CD4-positive, alpha-beta T cell (primary cell): ENCODE results near the gene LTB. TPM values are rescaled to one million over a fixed set of nuclear protein-coding genes. Genes with fewer than 3 reads are reported as not detected.
A peak's percentile ranks its signal among the peaks of the same experiment; 100 is the strongest.

Experiments used
- ATAC-seq: fragments of 200-7000 bp; cut with Tn5 transposase; one replicate; pipeline ENCODE4 v1.10.0; 2022; ENCODE audit warnings: mild to moderate bottlenecking; ENCODE audit not compliant: poor library complexity
- CTCF ChIA-PET: fragments of 350-600 bp; sonication (Branson Sonifier 250); formaldehyde crosslinking; loops from one replicate; lab custom pipeline; 2021; ENCODE audit warnings: antibody characterized with exemption, inconsistent platforms; lab: Charles Lee
- POLR2A ChIA-PET: fragments of 350-600 bp; sonication (Branson Sonifier 250); formaldehyde crosslinking; loops from one replicate; lab custom pipeline; 2021; ENCODE audit warnings: antibody characterized with exemption, inconsistent platforms; lab: Charles Lee
- DNase-seq, 14 experiments: peaks; one replicate each; pipeline ENCODE4 v3.0.0-alpha.2; 2013 to 2020; ENCODE audit warnings: mixed read lengths in 2 of 14
- H3K27ac ChIP-seq, 2 donors: one replicate each; pipeline versions ENCODE4 v1.5.1 to v1.7.0; 2013; ENCODE audit warnings: low read length in 2 of 2, low read depth in 1 of 2, mild to moderate bottlenecking in 1 of 2
- H3K27me3 ChIP-seq, 2 experiments: 1 replicate in 1 of 2; 2 replicates in 1 of 2; pipeline versions ENCODE4 v1.6.1 to v1.7.0; 2013; ENCODE audit warnings: low read length in 2 of 2, control low read depth in 1 of 2, mild to moderate bottlenecking in 1 of 2, moderate library complexity in 1 of 2; ENCODE audit not compliant: insufficient read depth in 2 of 2, control insufficient read depth in 1 of 2
- H3K36me3 ChIP-seq: one replicate; pipeline ENCODE4 v1.6.1; 2013; ENCODE audit warnings: low read length, control low read depth; ENCODE audit not compliant: insufficient read depth
- H3K4me1 ChIP-seq: one replicate; pipeline ENCODE4 v1.6.1; 2013; ENCODE audit warnings: low read length, control low read depth; ENCODE audit not compliant: insufficient read depth
- H3K4me3 ChIP-seq: one replicate; pipeline ENCODE4 v1.5.1; 2013; ENCODE audit warnings: mild to moderate bottlenecking, low read length, moderate library complexity
- H3K9me3 ChIP-seq, 2 experiments: 1 replicate in 1 of 2; 2 replicates in 1 of 2; pipeline versions ENCODE4 v1.6.1 to v1.7.0; 2013; ENCODE audit warnings: low read length in 2 of 2, mild to moderate bottlenecking in 2 of 2, control low read depth in 1 of 2, moderate library complexity in 1 of 2; ENCODE audit not compliant: control insufficient read depth in 1 of 2, insufficient read depth in 1 of 2
- H3K27ac Mint-ChIP-seq: one replicate; pipeline ENCODE4 v1.8.0; 2020; ENCODE audit warnings: mixed read lengths
- H3K27me3 Mint-ChIP-seq: one replicate; pipeline ENCODE4 v1.8.0; 2021; ENCODE audit warnings: mixed read lengths
- H3K36me3 Mint-ChIP-seq: one replicate; pipeline ENCODE4 v1.8.0; 2021; ENCODE audit warnings: low read depth, mixed read lengths
- H3K4me1 Mint-ChIP-seq: one replicate; pipeline ENCODE4 v1.8.0; 2021; ENCODE audit warnings: low read depth, mixed read lengths
- H3K4me3 Mint-ChIP-seq: one replicate; pipeline ENCODE4 v1.8.0; 2020; ENCODE audit warnings: mild to moderate bottlenecking, mixed read lengths
- H3K9me3 Mint-ChIP-seq: one replicate; pipeline ENCODE4 v1.8.0; 2020; ENCODE audit warnings: mixed read lengths
- CTCF ChIP-seq: fragments of 200-600 bp; IDR thresholded peaks from one replicate; pipeline ENCODE4 v1.8.0; 2022; ENCODE audit warnings: antibody characterized with exemption, mild to moderate bottlenecking
- intact Hi-C, 2 experiments: fragments of 100-400 bp; cut with DNase I in 1 of 2; cut with micrococcal nuclease in 1 of 2; formaldehyde crosslinking; loops; one replicate each; pipeline versions ENCODE4 v1.15.1 to v1.9.0; 2023 to 2025; cut with DNase I, micrococcal nuclease
- total RNA-seq, 174 experiments: library from RNA in 2 of 174; stranded (reverse) in 2 of 174; gene quantifications; one replicate each; pipeline ENCODE4 v1.2.3 and lab custom pipeline; 2021 to 2026

LTB gene
- total RNA-seq, 2 experiments from 2014 or later = 239 to 244 TPM

DNA sequence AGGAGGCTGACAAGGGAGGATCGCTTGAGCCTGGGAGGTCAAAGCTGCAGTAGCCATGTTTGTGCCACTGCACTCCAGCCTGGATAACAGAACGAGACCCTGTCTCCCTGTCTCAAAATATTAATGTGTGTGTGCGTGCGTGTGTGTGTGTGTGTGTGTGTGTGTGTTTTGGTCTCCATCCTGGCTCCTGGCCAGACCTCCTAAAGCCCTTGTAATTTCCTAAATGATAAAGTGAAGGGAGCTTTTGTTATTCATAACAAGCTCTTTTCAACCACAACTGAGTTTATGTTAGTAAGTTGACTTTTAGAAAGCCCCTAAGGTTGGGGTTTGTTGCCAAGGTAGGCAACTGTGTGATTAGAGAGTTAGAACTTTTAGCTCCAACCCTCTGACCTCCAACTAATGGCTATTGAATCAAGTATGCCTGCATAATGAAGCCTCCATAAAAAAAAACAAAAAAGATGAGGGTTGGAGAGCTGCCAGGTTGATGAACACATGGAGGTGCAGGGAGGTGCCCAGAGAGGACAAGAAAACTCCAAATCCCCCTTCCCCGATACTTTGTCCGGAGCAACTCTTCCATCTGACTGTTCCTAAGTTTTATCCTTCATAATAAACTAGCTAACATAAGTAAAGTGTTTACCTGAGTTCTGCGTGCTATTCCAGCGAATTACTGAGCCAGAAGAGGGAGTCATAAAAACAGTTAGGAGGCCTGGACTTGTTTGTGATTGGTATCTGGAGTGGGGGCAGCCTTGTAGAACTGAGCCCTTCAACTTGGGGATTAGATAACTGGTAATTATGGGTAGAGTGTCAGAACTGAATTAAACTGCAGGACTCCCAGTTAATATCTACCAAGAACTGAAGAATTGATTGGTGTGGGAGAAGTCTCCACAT, 27.5 kb upstream of the LTB start:
- H3K4me3 Mint-ChIP-seq = no peak overlapping the region
- TF ChIP-seq CTCF = no peak
- Histone ChIP-seq H3K4me1 (no peaks in the 10 kb centered on the region), H3K36me3 (no peaks in the 10 kb centered on the region), H3K27me3 (no peaks in the 10 kb centered on the region), H3K9me3 (no peaks in the 10 kb centered on the region), H3K4me3 (no peak overlapping the region), H3K27ac (no peak overlapping the region)
- ChIA-PET POLR2A (no interaction called here), CTCF (interaction anchor here (1.0 to 1.1 kb wide), 2 partner anchors 11 to 28 kb away, joined by 3 to 4 read pairs; no protein-coding TSS in a partner anchor)
- ATAC-seq (no peak), DNase-seq (no peak)
- H3K36me3 Mint-ChIP-seq = no peaks in the 10 kb centered on the region
- peaks cover 4% of the 10 kb centered on the region for H3K4me1 Mint-ChIP-seq
- intact Hi-C loops = no loop called here
- H3K27ac Mint-ChIP-seq = no peak overlapping the region
- no peaks in the 10 kb centered on the region for H3K27me3 Mint-ChIP-seq
- no peaks in the 10 kb centered on the region for H3K9me3 Mint-ChIP-seq

- Mint-ChIP-seq H3K27ac (no peak overlapping the region), H3K4me1 (no peaks in the 10 kb centered on the region), H3K9me3 (no peaks in the 10 kb centered on the region), H3K4me3 (no peak overlapping the region), H3K27me3 (no peaks in the 10 kb centered on the region), H3K36me3 (no peaks in the 10 kb centered on the region)
- ATAC-seq = no peak
- no peaks in the 10 kb centered on the region for H3K27me3 ChIP-seq
- intact Hi-C loops = no loop called here
- H3K36me3 ChIP-seq = no peaks in the 10 kb centered on the region
- H3K9me3 ChIP-seq = no peaks in the 10 kb centered on the region
- no peak overlapping the region for H3K4me3 ChIP-seq
- CTCF ChIA-PET = interaction anchor here (1.5 kb wide), 1 partner anchor 10 kb away, joined by 5 read pairs; no protein-coding TSS in a partner anchor
- TF ChIP-seq CTCF = no peak
- H3K4me1 ChIP-seq = no peaks in the 10 kb centered on the region
- no peak for DNase-seq
- no peak overlapping the region for H3K27ac ChIP-seq
- POLR2A ChIA-PET = no interaction called here
Measured at GRCh38 chr6:31607317-31607716, 25.1 kb upstream of the LTB start.

DNA sequence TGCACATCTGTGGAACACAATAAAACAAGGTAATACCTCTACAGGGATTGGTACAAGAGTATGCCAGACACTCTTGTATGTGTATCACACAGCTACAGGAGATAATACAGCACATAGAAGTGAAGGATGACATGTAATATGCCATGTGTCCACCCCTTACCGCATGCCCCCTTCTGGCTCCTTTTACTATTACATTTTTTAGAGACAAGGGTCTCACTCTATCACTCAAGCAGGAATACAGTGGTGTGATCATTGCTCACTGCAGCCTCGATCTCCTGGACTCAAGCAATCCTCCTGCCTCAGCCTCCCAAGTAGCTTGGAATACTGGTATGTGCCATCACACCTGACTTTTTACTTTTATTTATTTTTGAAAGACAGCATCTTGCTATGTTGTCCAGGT, 14.8 kb upstream of the LTB start:
- DNase-seq (peak in 9 of 14 experiments; percentile 26 to 85 (median 45)), ATAC-seq (peak; percentile 89)
- H3K4me3 ChIP-seq = no peak overlapping the region
- CTCF ChIA-PET = interaction anchor here (0.7 to 8.1 kb wide), 16 partner anchors 10 to 103 kb away, joined by 3 to 353 read pairs (median 4); partner anchors contain the start of genes AIF1, ATP6V1G2, BAG6 and DDX39B
- no peaks in the 10 kb centered on the region for H3K9me3 ChIP-seq
- Mint-ChIP-seq H3K9me3 (no peaks in the 10 kb centered on the region), H3K4me3 (peak overlapping the region; percentile 7), H3K27me3 (no peaks in the 10 kb centered on the region), H3K36me3 (no peaks in the 10 kb centered on the region), H3K27ac (peak overlapping the region; percentile 70), H3K4me1 (peaks cover 40% of the 10 kb centered on the region)
- peak; percentile 76 for TF ChIP-seq CTCF
- intact Hi-C loops = loop anchor here (1.0 to 5.0 kb wide), 2 partner anchors 16 to 200 kb away; no protein-coding TSS in a partner anchor
- POLR2A ChIA-PET = interaction anchor here (0.7 to 29.8 kb wide), 7 partner anchors 18 to 134 kb away, joined by 3 to 1160 read pairs (median 5); partner anchors contain the start of genes AIF1, ATP6V1G2, DDX39B and LST1
- H3K27me3 ChIP-seq = no peaks in the 10 kb centered on the region
- H3K36me3 ChIP-seq = no peaks in the 10 kb centered on the region
- H3K4me1 ChIP-seq = peaks cover 60% of the 10 kb centered on the region
- no peak overlapping the region for H3K27ac ChIP-seq
